Activated CD8-positive, alpha-beta T cell treated with anti-CD3 and anti-CD28 coated beads for 36 hours (primary cell): ENCODE results near the gene GOLIM4. TPM values are rescaled to one million over a fixed set of nuclear protein-coding genes. Genes with fewer than 3 reads are reported as not detected.

Experiments used
- ATAC-seq: fragments of 200-7000 bp; cut with Tn5 transposase; one replicate; pipeline ENCODE4 v1.10.0; 2021; ENCODE audit warnings: mild to moderate bottlenecking, moderate library complexity
- CTCF ChIA-PET: fragments of 350-600 bp; sonication (Branson Sonifier 250); formaldehyde crosslinking; loops from one replicate; lab custom pipeline; 2021; ENCODE audit warnings: antibody characterized with exemption; lab: Charles Lee
- POLR2A ChIA-PET: fragments of 350-600 bp; sonication (Branson Sonifier 250); formaldehyde crosslinking; loops from one replicate; lab custom pipeline; 2021; ENCODE audit warnings: antibody characterized with exemption; lab: Charles Lee
- DNase-seq: peaks from one replicate; pipeline ENCODE4 v3.0.0-alpha.2; 2020
- H3K27ac Mint-ChIP-seq: one replicate; pipeline ENCODE4 v1.8.0; 2021; ENCODE audit warnings: mild to moderate bottlenecking, mixed read lengths
- H3K27me3 Mint-ChIP-seq: one replicate; pipeline ENCODE4 v1.8.0; 2021; ENCODE audit warnings: mixed read lengths
- H3K36me3 Mint-ChIP-seq: one replicate; pipeline ENCODE4 v1.8.0; 2021; ENCODE audit warnings: low read depth, mixed read lengths
- H3K4me1 Mint-ChIP-seq: one replicate; pipeline ENCODE4 v1.8.0; 2021; ENCODE audit warnings: low read depth, mixed read lengths
- H3K4me3 Mint-ChIP-seq: one replicate; pipeline ENCODE4 v1.8.0; 2021; ENCODE audit warnings: mild to moderate bottlenecking, moderate library complexity, mixed read lengths
- H3K9me3 Mint-ChIP-seq: one replicate; pipeline ENCODE4 v1.8.0; 2021; ENCODE audit warnings: mixed read lengths
- CTCF ChIP-seq: fragments of 200-600 bp; IDR thresholded peaks from one replicate; pipeline ENCODE4 v1.8.0; 2022; ENCODE audit warnings: antibody characterized with exemption, mild to moderate bottlenecking
- intact Hi-C: fragments of 100-400 bp; cut with micrococcal nuclease; formaldehyde crosslinking; loops from one replicate; pipeline ENCODE4 v1.10.0; 2022
- total RNA-seq, 2 experiments: library from RNA; stranded (reverse); gene quantifications; one replicate each; pipeline ENCODE4 v1.2.3, GENCODE V29; 2021

Gene GOLIM4
- total RNA-seq, 2 experiments from 2014 or later: 5.5 to 6.4 TPM

GRCh38 chr3:168054447-168054846 is 41.3 kb downstream of the GOLIM4 start:
- Mint-ChIP-seq H3K9me3 (no peaks in the 10 kb centered on the region), H3K4me3 (no peak overlapping the region), H3K36me3 (no peaks in the 10 kb centered on the region), H3K4me1 (no peaks in the 10 kb centered on the region), H3K27me3 (no peaks in the 10 kb centered on the region), H3K27ac (no peak overlapping the region)
- no peak for DNase-seq
- intact Hi-C loops: no loop called here
- ChIA-PET POLR2A (no interaction called here), CTCF (no interaction called here)
- ATAC-seq: no peak
- no peak for TF ChIP-seq CTCF

DNA sequence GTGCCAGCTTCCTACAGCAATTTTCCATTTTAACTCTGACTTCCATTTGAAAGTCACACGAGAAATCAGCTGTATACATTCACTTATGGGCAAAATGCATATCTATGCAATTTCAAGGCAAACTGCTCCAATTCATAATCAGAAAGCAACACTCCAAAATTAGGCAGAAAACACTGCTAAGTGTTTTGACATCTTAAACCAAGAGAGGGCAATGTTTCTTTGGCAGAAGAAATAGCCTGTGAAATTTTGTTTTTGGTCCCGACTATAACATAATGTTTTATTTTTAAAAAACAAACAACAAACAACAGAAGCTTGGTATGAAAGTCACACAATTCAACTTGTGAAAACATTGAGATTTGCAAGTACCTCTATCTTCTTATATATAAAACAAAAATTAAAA is 42.6 kb downstream of the GOLIM4 start:
- Mint-ChIP-seq H3K36me3 (no peaks in the 10 kb centered on the region), H3K27me3 (no peaks in the 10 kb centered on the region), H3K4me3 (no peak overlapping the region), H3K27ac (no peak overlapping the region), H3K4me1 (no peaks in the 10 kb centered on the region), H3K9me3 (no peaks in the 10 kb centered on the region)
- ATAC-seq: no peak
- no peak for DNase-seq
- CTCF ChIA-PET: interaction anchor here (0.7 to 2.1 kb wide), 3 partner anchors 11 to 113 kb away, joined by 3 to 8 read pairs (median 3); no protein-coding TSS in a partner anchor
- POLR2A ChIA-PET: no interaction called here
- no peak for TF ChIP-seq CTCF
- intact Hi-C loops: no loop called here

DNA sequence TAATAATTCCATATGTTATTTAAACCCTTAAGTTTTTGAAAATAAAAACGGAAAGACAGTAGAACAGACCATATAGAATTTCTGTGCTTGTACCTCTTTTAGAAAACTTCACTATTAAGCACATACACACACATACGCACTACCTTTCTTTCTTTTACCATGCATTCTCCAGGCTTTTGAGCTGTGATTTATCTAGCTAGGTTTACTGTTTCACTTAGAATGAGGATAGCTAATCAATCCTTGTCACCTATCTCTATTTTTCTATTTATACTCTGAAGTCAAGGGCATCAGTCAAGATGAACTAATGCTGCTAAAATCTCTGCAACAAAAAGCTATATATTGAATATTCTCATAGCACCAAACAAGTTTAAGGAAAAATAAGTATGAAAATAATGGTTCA is 43.2 kb downstream of the GOLIM4 start:
- Mint-ChIP-seq H3K9me3 (no peaks in the 10 kb centered on the region), H3K27ac (no peak overlapping the region), H3K4me1 (no peaks in the 10 kb centered on the region), H3K27me3 (no peaks in the 10 kb centered on the region), H3K4me3 (no peak overlapping the region), H3K36me3 (no peaks in the 10 kb centered on the region)
- intact Hi-C loops: no loop called here
- ATAC-seq (no peak), DNase-seq (no peak)
- ChIA-PET POLR2A (no interaction called here), CTCF (interaction anchor here (1.2 to 2.1 kb wide), 2 partner anchors 11 to 113 kb away, joined by 3 to 8 read pairs; no protein-coding TSS in a partner anchor)
- no peak for TF ChIP-seq CTCF

DNA sequence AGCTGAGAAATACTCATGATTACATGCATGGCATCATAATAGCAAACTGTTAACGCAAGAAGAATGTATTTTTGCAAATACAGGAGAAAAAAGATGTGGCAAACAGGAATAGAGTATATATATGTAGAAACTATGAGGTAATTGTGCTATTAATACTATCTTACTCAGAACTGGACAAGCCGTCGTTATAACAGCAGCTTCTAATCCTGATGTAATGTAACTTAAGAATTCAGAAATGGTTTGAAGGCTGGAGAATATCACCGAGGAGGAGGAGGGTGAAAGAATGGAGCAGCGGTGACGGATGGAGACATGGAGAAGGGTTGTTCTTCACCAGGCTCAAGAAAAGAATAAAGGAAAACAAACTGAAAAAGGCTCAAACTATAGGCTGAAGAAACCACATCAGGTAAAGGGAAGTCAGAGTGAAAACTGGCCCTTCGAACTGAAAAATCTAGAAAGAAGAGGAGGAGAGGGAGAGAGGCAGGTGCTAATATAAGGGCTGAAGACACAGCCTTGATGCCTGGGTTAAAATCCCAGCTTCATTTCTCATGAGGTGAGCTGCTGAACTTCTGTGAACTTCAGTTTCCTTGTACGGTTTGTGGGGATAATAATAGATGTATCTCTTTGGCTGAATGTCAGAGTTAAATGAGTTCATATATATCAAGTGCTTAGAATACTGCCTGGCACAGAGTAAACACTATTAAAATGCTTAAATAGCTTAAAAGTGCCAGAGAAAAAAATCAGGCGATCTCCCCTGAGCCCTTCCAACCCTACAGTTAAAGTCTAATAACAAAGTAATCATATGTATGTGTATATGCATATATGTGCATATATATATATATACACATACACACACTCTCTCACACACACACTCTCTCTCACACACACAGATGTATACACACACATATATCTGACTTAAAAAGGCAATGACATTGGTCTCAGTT is 43.9 kb downstream of the GOLIM4 start:
- no peak overlapping the region for H3K4me3 Mint-ChIP-seq
- H3K4me1 Mint-ChIP-seq: no peaks in the 10 kb centered on the region
- DNase-seq (no peak), ATAC-seq (no peak)
- ChIA-PET CTCF (interaction anchor here (2.1 kb wide), 1 partner anchor 114 kb away, joined by 8 read pairs; no protein-coding TSS in a partner anchor), POLR2A (no interaction called here)
- no peaks in the 10 kb centered on the region for H3K9me3 Mint-ChIP-seq
- TF ChIP-seq CTCF: no peak
- no peak overlapping the region for H3K27ac Mint-ChIP-seq
- intact Hi-C loops: no loop called here
- H3K36me3 Mint-ChIP-seq: no peaks in the 10 kb centered on the region
- no peaks in the 10 kb centered on the region for H3K27me3 Mint-ChIP-seq

- Mint-ChIP-seq H3K4me1 (no peaks in the 10 kb centered on the region), H3K9me3 (no peaks in the 10 kb centered on the region), H3K27ac (no peak overlapping the region), H3K27me3 (no peaks in the 10 kb centered on the region), H3K4me3 (no peak overlapping the region), H3K36me3 (no peaks in the 10 kb centered on the region)
- intact Hi-C loops: no loop called here
- POLR2A ChIA-PET: no interaction called here
- CTCF ChIA-PET: no interaction called here
- no peak for DNase-seq
- no peak for TF ChIP-seq CTCF
- ATAC-seq: no peak
These were observed 44.7 kb downstream of the GOLIM4 start for GRCh38 chr3:168051070-168051469.
